Endothelial cell of umbilical vein (primary cell): ENCODE data around the gene PPP1R26. TPM values are rescaled to one million over a fixed set of nuclear protein-coding genes. Genes with fewer than 3 reads are reported as not detected.
A peak's percentile ranks its signal among the peaks of the same experiment; 100 is the strongest.

Source experiments
- BruUV-seq: library from RNA; stranded (reverse); fragments of 400-500 nt; replicated peaks from 2 replicates; lab custom pipeline; 2021; lab: Mats Ljungman, UMichigan
- CTCF ChIA-PET: fragments of 300-600, 350-600 bp; sonication (Branson Sonifier 250); formaldehyde crosslinking; loops from one replicate; lab custom pipeline; 2021; ENCODE audit warnings: antibody characterized with exemption, inconsistent platforms; lab: Charles Lee
- POLR2A ChIA-PET: fragments of 300-600, 350-600 bp; sonication (Branson Sonifier 250); formaldehyde crosslinking; loops from one replicate; lab custom pipeline; 2021; ENCODE audit warnings: antibody characterized with exemption, inconsistent platforms; lab: Charles Lee
- DNase-seq: peaks from one replicate; pipeline ENCODE4 v3.0.0-alpha.2; 2011; ENCODE audit warnings: low read depth, low spot score
- FAIRE-seq: peaks from 2 replicates; lab custom pipeline; 2011; peaks lifted over from hg19 to GRCh38; lab: Jason Lieb, UNC
- H2AFZ ChIP-seq: 2 replicates; pipeline ENCODE4 v1.6.0; 2012; ENCODE audit warnings: low read depth, low read length, control low read depth, inconsistent platforms
- H3K27ac ChIP-seq: 2 replicates; pipeline ENCODE4 v1.5.1; 2011; ENCODE audit warnings: low read depth, mild to moderate bottlenecking, control low read depth, low read length, moderate library complexity; ENCODE audit not compliant: insufficient read depth
- H3K27me3 ChIP-seq, 2 experiments: 2 replicates each; pipeline versions ENCODE4 v1.6.0 to v1.6.1; 2011; ENCODE audit warnings: low read length in 2 of 2, mixed read lengths in 1 of 2; ENCODE audit not compliant: control insufficient read depth in 2 of 2, insufficient read depth in 2 of 2
- H3K36me3 ChIP-seq, 2 experiments: 2 replicates in 1 of 2; 3 replicates in 1 of 2; pipeline ENCODE4 v1.5.1; 2011; ENCODE audit warnings: low read length in 2 of 2, mild to moderate bottlenecking in 1 of 2, moderate library complexity in 1 of 2; ENCODE audit not compliant: control insufficient read depth in 2 of 2, insufficient read depth in 2 of 2; ENCODE audit errors: extremely low read depth in 1 of 2
- H3K4me1 ChIP-seq: 3 replicates; pipeline ENCODE4 v1.5.1; 2011; ENCODE audit warnings: mild to moderate bottlenecking, low read length; ENCODE audit not compliant: control insufficient read depth, insufficient read depth; ENCODE audit errors: extremely low read depth
- H3K4me2 ChIP-seq: 2 replicates; pipeline ENCODE4 v1.6.1; 2011; ENCODE audit warnings: low read length, control low read depth, mixed read lengths; ENCODE audit not compliant: insufficient read depth
- H3K4me3 ChIP-seq, 3 experiments: fragments of 200-600 bp in 1 of 3; sonication (generic), shearing (Covaris generic) in 1 of 3; replicated peaks in 1 of 3; 2 replicates each; pipeline ENCODE4 v1.5.1; 2011 to 2016; ENCODE audit warnings: control low read depth in 3 of 3, low read length in 3 of 3, mild to moderate bottlenecking in 2 of 3, inconsistent platforms in 1 of 3, low read depth in 1 of 3, moderate library complexity in 1 of 3; ENCODE audit not compliant: insufficient read depth in 1 of 3
- H3K79me2 ChIP-seq: 2 replicates; pipeline ENCODE4 v1.6.0; 2012; ENCODE audit warnings: low read length, inconsistent platforms; ENCODE audit not compliant: control insufficient read depth, insufficient read depth
- H3K9ac ChIP-seq: replicated peaks from 2 replicates; pipeline ENCODE3; 2011; ENCODE audit warnings: low read length, control low read depth; ENCODE audit not compliant: insufficient read depth; ENCODE audit errors: extremely low read depth
- H3K9me1 ChIP-seq: replicated peaks from 3 replicates; pipeline ENCODE4 v1.6.0; 2011; ENCODE audit warnings: mild to moderate bottlenecking, low read length; ENCODE audit not compliant: control insufficient read depth, insufficient read depth; ENCODE audit errors: extremely low read depth
- H3K9me3 ChIP-seq: replicated peaks from 2 replicates; pipeline ENCODE4 v1.5.1; 2012; ENCODE audit warnings: low read length, inconsistent platforms; ENCODE audit not compliant: control insufficient read depth, insufficient read depth
- H4K20me1 ChIP-seq: replicated peaks from 2 replicates; pipeline ENCODE3; 2011; ENCODE audit warnings: mild to moderate bottlenecking, low read length; ENCODE audit not compliant: control insufficient read depth, insufficient read depth; ENCODE audit errors: extremely low read depth
- EZH2 ChIP-seq: IDR thresholded peaks from 2 replicates; pipeline ENCODE4 v1.6.1; 2012; ENCODE audit warnings: borderline replicate concordance, low read depth, mild to moderate bottlenecking, moderate library complexity, low read length, inconsistent platforms; ENCODE audit not compliant: severe bottlenecking
- FOS ChIP-seq: IDR thresholded peaks from 2 replicates; pipeline ENCODE4 v1.6.1; 2011; ENCODE audit warnings: mild to moderate bottlenecking, low read length, moderate library complexity, borderline replicate concordance; ENCODE audit not compliant: insufficient read depth
- GATA2 ChIP-seq: IDR thresholded peaks from 2 replicates; pipeline ENCODE4 v1.7.0; 2011; ENCODE audit warnings: low read depth, mild to moderate bottlenecking, moderate library complexity, mixed read lengths, low read length; ENCODE audit not compliant: insufficient read length, insufficient read depth
- JUN ChIP-seq: IDR thresholded peaks from 2 replicates; pipeline ENCODE4 v1.6.1; 2011; ENCODE audit warnings: borderline replicate concordance, low read depth; ENCODE audit not compliant: insufficient read length, insufficient read depth
- MYC ChIP-seq: IDR thresholded peaks from one replicate; pipeline ENCODE4 v1.6.1; 2011; ENCODE audit warnings: mild to moderate bottlenecking, low read depth, low read length
- POLR2A ChIP-seq: IDR thresholded peaks from 2 replicates; pipeline ENCODE4 v1.6.1; 2012; ENCODE audit warnings: low read depth, mild to moderate bottlenecking, control low read depth, low read length
- POLR2AphosphoS5 ChIP-seq: IDR thresholded peaks from 2 replicates; pipeline ENCODE4 v1.6.1; 2012; ENCODE audit warnings: low read depth, mild to moderate bottlenecking, control low read depth, low read length, moderate library complexity; ENCODE audit not compliant: insufficient read depth
- dilution Hi-C: fragments of 300-500 bp; cut with MboI; formaldehyde crosslinking; loops from one replicate; pipeline ENCODE4 v1.15.0; 2019; ENCODE audit warnings: low sequenced_read_pairs; ENCODE audit not compliant: extremely low pct_ligation_motif_present
- intact Hi-C: fragments of 100-400 bp; cut with micrococcal nuclease; formaldehyde crosslinking; loops from one replicate; pipeline ENCODE4 v1.10.0; 2022
- polyA plus RNA-seq, 4 experiments: library from polyadenylated mRNA; depleted of rRNA in 3 of 4; stranded (reverse) in 3 of 4; unstranded in 1 of 4; fragments of >200 nt; gene quantifications; 2 replicates each; pipeline versions ENCODE4 v1.2.1 to v1.2.3, GENCODE V29; 2011 to 2012; ENCODE audit warnings: missing spikeins in 1 of 4
- total RNA-seq: library from RNA; stranded (reverse); gene quantifications from 2 replicates; pipeline ENCODE4 v1.2.3, GENCODE V29; 2021
- TF ChIP-seq, protein P1 (sequence below), 2 donors: IDR thresholded peaks; 1 replicate in 1 of 2; 2 replicates in 1 of 2; pipeline ENCODE4 v1.5.1; 2011; ENCODE audit warnings: low read length in 2 of 2, mild to moderate bottlenecking in 2 of 2, moderate library complexity in 2 of 2, control low read depth in 1 of 2, inconsistent platforms in 1 of 2, low read depth in 1 of 2; ENCODE audit not compliant: insufficient read depth in 1 of 2; ENCODE audit errors: extremely low read depth in 1 of 2
- TF ChIP-seq, protein P2 (sequence below): IDR thresholded peaks from 2 replicates; pipeline ENCODE4 v1.6.1; 2011; ENCODE audit not compliant: insufficient read depth, insufficient read length

Gene PPP1R26
- total and polyA plus RNA-seq, 2 donors (not counting 3 experiments of a cell fraction or from before 2014, with no cell fraction given): 5.9 to 16.9 TPM

GRCh38 chr9:135500525-135501260 lies 21.1 kb downstream of the PPP1R26 start, which contains the start of gene MRPS2:
MRPS2 (plus strand) TSS chr9:135500682; CDS start chr9:135500711, 29 bp downstream.
- peak; percentile 93 for FAIRE-seq
- peak within 1 kb of the TSS; percentile 79 for H3K9ac ChIP-seq
- no peaks in the 10 kb centered on the region for H3K9me1 ChIP-seq
- CTCF ChIA-PET: interaction anchor here (1.0 to 1.2 kb wide), 3 partner anchors 18 to 53 kb away, joined by 4 to 8 read pairs (median 4); no protein-coding TSS in a partner anchor
- peaks cover 21% of the 10 kb centered on the region for H3K79me2 ChIP-seq
- H3K4me3 ChIP-seq: peak within 1 kb of the TSS; percentile 58 to 92 (median 72)
- peak; percentile 84 for DNase-seq
- TSS peak; percentile 45 for BruUV-seq
- peak within 1 kb of the TSS; percentile 54 for H3K27ac ChIP-seq
- H2AFZ ChIP-seq: peak within 1 kb of the TSS; percentile 91
- H3K4me2 ChIP-seq: peak within 1 kb of the TSS; percentile 92
- H3K36me3 ChIP-seq: peaks cover 2 to 28% of the 10 kb centered on the region in 2 experiments
- H4K20me1 ChIP-seq: no peaks in the 10 kb centered on the region
- POLR2A ChIA-PET: no interaction called here
- H3K9me3 ChIP-seq: no peaks in the 10 kb centered on the region
- dilution Hi-C loops (no loop called here), intact Hi-C loops (loop anchor here (5.0 kb wide), 1 partner anchor 102 kb away; no protein-coding TSS in a partner anchor)
- H3K27me3 ChIP-seq: no peaks in the 10 kb centered on the region
- peaks cover 14% of the 10 kb centered on the region for H3K4me1 ChIP-seq
- TF ChIP-seq, protein P1, sequence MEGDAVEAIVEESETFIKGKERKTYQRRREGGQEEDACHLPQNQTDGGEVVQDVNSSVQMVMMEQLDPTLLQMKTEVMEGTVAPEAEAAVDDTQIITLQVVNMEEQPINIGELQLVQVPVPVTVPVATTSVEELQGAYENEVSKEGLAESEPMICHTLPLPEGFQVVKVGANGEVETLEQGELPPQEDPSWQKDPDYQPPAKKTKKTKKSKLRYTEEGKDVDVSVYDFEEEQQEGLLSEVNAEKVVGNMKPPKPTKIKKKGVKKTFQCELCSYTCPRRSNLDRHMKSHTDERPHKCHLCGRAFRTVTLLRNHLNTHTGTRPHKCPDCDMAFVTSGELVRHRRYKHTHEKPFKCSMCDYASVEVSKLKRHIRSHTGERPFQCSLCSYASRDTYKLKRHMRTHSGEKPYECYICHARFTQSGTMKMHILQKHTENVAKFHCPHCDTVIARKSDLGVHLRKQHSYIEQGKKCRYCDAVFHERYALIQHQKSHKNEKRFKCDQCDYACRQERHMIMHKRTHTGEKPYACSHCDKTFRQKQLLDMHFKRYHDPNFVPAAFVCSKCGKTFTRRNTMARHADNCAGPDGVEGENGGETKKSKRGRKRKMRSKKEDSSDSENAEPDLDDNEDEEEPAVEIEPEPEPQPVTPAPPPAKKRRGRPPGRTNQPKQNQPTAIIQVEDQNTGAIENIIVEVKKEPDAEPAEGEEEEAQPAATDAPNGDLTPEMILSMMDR (IDR thresholded peaks at IDR 0.05; ENCODE audit: extremely low read depth in 1 of 2, insufficient read depth in 1 of 2, low read depth in 1 of 2, low read length in 2 of 2): peak; percentile 87 to 90
- peak; percentile 36 for TF ChIP-seq POLR2A
- TF ChIP-seq FOS: no peak
- peak; percentile 73 for TF ChIP-seq POLR2AphosphoS5
- TF ChIP-seq GATA2: no peak
- TF ChIP-seq EZH2: no peak
- TF ChIP-seq, protein P2, sequence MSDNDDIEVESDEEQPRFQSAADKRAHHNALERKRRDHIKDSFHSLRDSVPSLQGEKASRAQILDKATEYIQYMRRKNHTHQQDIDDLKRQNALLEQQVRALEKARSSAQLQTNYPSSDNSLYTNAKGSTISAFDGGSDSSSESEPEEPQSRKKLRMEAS: peak; percentile 33
- TF ChIP-seq JUN: no peak
- TF ChIP-seq MYC: peak; percentile 87
